ENCODE measurements around the gene GAS2. TPM values are rescaled to one million over a fixed set of nuclear protein-coding genes. Genes with fewer than 3 reads are reported as not detected.

GAS2 gene
- total RNA-seq, 4 donors from 2014 or later: 0.77 to 21.5 (median 5.1) TPM; not detected in 1

GRCh38 chr11:22723274-22723673, 56.9 kb downstream of the GAS2 start:
- no peak for DNase-seq
- Histone ChIP-seq H3K4me3 (no peak overlapping the region), H3K27ac (no peak overlapping the region), H3K4me1 (no peaks in the 10 kb centered on the region), H3K36me3 (no peaks in the 10 kb centered on the region), H3K27me3 (no peaks in the 10 kb centered on the region), H3K9me3 (no peaks in the 10 kb centered on the region)
- intact Hi-C loops (cut with DNase I; ENCODE audit: low total_unique reads): no loop called here
- no peak for TF ChIP-seq POLR2A (IDR thresholded peaks at IDR 0.05)

GRCh38 chr11:22725079-22725478, 58.7 kb downstream of the GAS2 start:
- DNase-seq: no peak
- Histone ChIP-seq H3K9me3 (no peaks in the 10 kb centered on the region), H3K27me3 (no peaks in the 10 kb centered on the region), H3K27ac (no peak overlapping the region), H3K4me3 (no peak overlapping the region), H3K4me1 (no peaks in the 10 kb centered on the region), H3K36me3 (no peaks in the 10 kb centered on the region)
- TF ChIP-seq POLR2A (IDR thresholded peaks at IDR 0.05): no peak
- TF ChIP-seq, protein P1, sequence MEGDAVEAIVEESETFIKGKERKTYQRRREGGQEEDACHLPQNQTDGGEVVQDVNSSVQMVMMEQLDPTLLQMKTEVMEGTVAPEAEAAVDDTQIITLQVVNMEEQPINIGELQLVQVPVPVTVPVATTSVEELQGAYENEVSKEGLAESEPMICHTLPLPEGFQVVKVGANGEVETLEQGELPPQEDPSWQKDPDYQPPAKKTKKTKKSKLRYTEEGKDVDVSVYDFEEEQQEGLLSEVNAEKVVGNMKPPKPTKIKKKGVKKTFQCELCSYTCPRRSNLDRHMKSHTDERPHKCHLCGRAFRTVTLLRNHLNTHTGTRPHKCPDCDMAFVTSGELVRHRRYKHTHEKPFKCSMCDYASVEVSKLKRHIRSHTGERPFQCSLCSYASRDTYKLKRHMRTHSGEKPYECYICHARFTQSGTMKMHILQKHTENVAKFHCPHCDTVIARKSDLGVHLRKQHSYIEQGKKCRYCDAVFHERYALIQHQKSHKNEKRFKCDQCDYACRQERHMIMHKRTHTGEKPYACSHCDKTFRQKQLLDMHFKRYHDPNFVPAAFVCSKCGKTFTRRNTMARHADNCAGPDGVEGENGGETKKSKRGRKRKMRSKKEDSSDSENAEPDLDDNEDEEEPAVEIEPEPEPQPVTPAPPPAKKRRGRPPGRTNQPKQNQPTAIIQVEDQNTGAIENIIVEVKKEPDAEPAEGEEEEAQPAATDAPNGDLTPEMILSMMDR (IDR thresholded peaks at IDR 0.05): no peak
- intact Hi-C loops (cut with DNase I; ENCODE audit: low total_unique reads): no loop called here

- Histone ChIP-seq H3K4me3 (no peak overlapping the region), H3K9me3 (no peaks in the 10 kb centered on the region), H3K4me1 (no peaks in the 10 kb centered on the region), H3K27ac (no peak overlapping the region), H3K27me3 (no peaks in the 10 kb centered on the region), H3K36me3 (no peaks in the 10 kb centered on the region)
- no peak for DNase-seq
- intact Hi-C loops (cut with DNase I; ENCODE audit: low total_unique reads): no loop called here
- no peak for TF ChIP-seq POLR2A (IDR thresholded peaks at IDR 0.05)
- TF ChIP-seq, protein P1 (IDR thresholded peaks at IDR 0.05): no peak
Observed at GRCh38 chr11:22728600-22729389, 62.4 kb downstream of the GAS2 start.

DNA sequence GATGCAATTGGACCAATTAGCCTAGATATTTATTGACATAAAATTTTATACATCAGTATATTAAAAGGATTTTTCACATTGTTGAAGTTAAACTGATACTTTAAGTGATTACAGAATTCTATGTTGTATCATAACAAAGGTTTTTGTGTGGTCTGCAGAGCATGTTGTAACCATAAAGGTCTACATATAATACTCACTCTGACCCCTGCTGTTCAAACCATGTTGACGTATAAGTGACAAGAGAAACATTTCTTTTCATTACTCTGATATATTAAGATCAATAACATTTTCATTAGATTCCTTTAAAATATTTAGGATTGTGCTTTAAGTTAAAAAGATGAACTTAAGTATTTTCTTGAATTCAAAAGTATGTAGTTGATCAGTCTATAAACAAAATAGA, 63.9 kb downstream of the GAS2 start:
- intact Hi-C loops (cut with DNase I; ENCODE audit: low total_unique reads): no loop called here
- Histone ChIP-seq H3K27me3 (no peaks in the 10 kb centered on the region), H3K9me3 (no peaks in the 10 kb centered on the region), H3K4me1 (no peaks in the 10 kb centered on the region), H3K27ac (no peak overlapping the region), H3K4me3 (no peak overlapping the region), H3K36me3 (no peaks in the 10 kb centered on the region)
- no peak for DNase-seq
- no peak for TF ChIP-seq POLR2A (IDR thresholded peaks at IDR 0.05)
- TF ChIP-seq, protein P1 (IDR thresholded peaks at IDR 0.05): no peak

DNA sequence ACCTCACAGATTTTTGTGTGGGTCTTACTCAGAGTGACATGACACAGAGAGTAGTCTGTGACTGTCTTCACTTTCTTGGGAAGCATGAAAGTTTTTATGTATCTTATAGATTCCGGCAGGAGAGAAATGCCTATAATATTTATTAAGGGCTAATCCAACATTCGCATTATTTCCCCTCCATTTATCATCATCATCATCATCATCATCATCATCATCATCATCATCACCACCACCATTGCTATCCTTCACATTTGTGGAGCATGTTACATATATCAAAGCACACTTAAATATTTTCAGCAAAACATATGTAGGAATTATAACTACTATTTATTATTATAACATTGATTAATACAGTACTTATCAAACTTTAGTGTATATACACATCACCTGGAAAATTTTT, 66.2 kb downstream of the GAS2 start:
- H3K36me3 ChIP-seq: no peaks in the 10 kb centered on the region
- no peaks in the 10 kb centered on the region for H3K27me3 ChIP-seq
- H3K4me3 ChIP-seq: no peak overlapping the region
- no peak for TF ChIP-seq POLR2A (IDR thresholded peaks at IDR 0.05)
- TF ChIP-seq, protein P1 (IDR thresholded peaks at IDR 0.05): no peak
- no peaks in the 10 kb centered on the region for H3K9me3 ChIP-seq
- H3K27ac ChIP-seq: no peak overlapping the region
- intact Hi-C loops (cut with DNase I; ENCODE audit: low total_unique reads): no loop called here
- DNase-seq: no peak
- H3K4me1 ChIP-seq: no peaks in the 10 kb centered on the region

All from uterus (tissue), 4 donors.